ENCODE results near the gene IL31.
"Not testable (repeated sequence)": the region's sequence is repeated elsewhere in the genome, so short reads cannot be mapped to it uniquely, and the experiment has no call there.

Gene IL31

GRCh38 chr12:122174155-122174845 lies at the start of gene IL31:
TSS of gene IL31 (minus strand) at chr12:122174221. CDS start at chr12:122174172, 49 bp downstream.
- DNase-seq, result no peak

- DNase-seq, result no peak
Observed at GRCh38 chr12:122216445-122216844, 42.4 kb upstream of the IL31 start.

GRCh38 chr12:122215771-122216170 lies 41.8 kb upstream of the IL31 start:
- no peak for DNase-seq

- DNase-seq, result no peak
Observed at GRCh38 chr12:122208073-122208820, 34.2 kb upstream of the IL31 start.

- DNase-seq, result no peak
Observed at GRCh38 chr12:122207391-122207790, 33.4 kb upstream of the IL31 start.

- no peak for DNase-seq
Observed at GRCh38 chr12:122206976-122207375, 33.0 kb upstream of the IL31 start.

GRCh38 chr12:122206111-122206881 lies 32.3 kb upstream of the IL31 start:
- DNase-seq, result no peak

GRCh38 chr12:122205053-122205925 lies 31.3 kb upstream of the IL31 start:
- DNase-seq, result no peak

- no peak for DNase-seq
Observed at GRCh38 chr12:122204167-122205052, 30.4 kb upstream of the IL31 start.

- no peak for DNase-seq
Observed at GRCh38 chr12:122203301-122204166, 29.5 kb upstream of the IL31 start, which contains the start of gene B3GNT4. TSS of gene B3GNT4 (plus strand) at chr12:122203709. CDS start at chr12:122204619, 910 bp downstream.

GRCh38 chr12:122202811-122203210 lies 28.8 kb upstream of the IL31 start:
- not testable (repeated sequence) for DNase-seq

- DNase-seq, result no peak
Observed at GRCh38 chr12:122202017-122202416, 28.0 kb upstream of the IL31 start.

GRCh38 chr12:122201381-122201780 lies 27.4 kb upstream of the IL31 start:
- no peak for DNase-seq

- DNase-seq, result no peak
Observed at GRCh38 chr12:122200541-122201175, 26.6 kb upstream of the IL31 start.

GRCh38 chr12:122199484-122200355 lies 25.7 kb upstream of the IL31 start:
- DNase-seq, result no peak

GRCh38 chr12:122197612-122197966 lies 23.6 kb upstream of the IL31 start:
- no peak for DNase-seq

GRCh38 chr12:122195405-122195804 lies 21.4 kb upstream of the IL31 start:
- DNase-seq, result no peak

GRCh38 chr12:122194804-122195203 lies 20.8 kb upstream of the IL31 start:
- no peak for DNase-seq

GRCh38 chr12:122192441-122192840 lies 18.4 kb upstream of the IL31 start:
- no peak for DNase-seq

All from GOT3 (cell line).